ENCODE measurements around the gene DNLZ.

DNA sequence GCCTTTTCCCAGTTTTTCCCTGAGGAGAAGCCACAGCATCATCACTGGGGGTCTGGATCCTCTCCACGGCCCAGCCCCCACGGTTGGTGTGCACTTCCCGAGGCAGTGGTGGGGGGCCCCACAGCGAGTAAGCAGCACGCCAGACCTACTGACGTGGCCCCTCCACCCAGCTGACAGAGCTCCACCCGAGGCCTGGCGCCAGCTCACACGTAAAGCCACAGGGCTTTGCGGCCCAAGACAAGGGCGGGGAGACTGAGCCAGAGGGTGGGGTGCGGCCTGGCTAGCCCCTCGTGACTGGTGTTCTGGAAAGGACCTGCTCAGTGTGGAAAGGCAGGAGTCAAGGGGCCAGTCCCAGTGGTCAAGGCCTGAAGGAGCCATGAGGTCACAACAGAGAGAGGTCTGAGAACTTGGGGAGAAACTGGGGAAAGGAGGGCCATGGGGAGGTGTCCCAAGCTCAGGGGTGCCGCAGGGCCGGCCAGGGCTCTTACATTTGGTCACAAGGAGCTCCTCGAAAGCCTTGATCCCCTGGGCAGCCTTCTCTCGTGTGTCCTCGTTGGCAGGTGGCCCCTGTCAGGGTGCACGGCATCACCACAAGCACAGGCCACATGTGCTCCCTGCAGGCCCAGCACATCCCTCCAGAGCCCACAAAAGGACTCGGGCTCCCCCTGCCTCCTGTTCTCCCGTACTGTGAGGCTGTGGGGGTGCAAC lies 30.9 kb upstream of the DNLZ start:
- TF ChIP-seq POLR2A (IDR thresholded peaks at IDR 0.05; ENCODE audit: low read length): no peak
- no peak for TF ChIP-seq GATA1 (IDR thresholded peaks at IDR 0.05; ENCODE audit: low read depth, low read length)
